HG03139 (cell line): ENCODE measurements around the gene TMEM106C.

Experiments used
- ATAC-seq: cut with Tn5 transposase; IDR thresholded peaks from one replicate; pipeline ENCODE4 v1.9.1; 2021; ENCODE audit not compliant: unreplicated experiment

Gene TMEM106C

GRCh38 chr12:48013287-48013686 lies 49.9 kb downstream of the TMEM106C start:
- ATAC-seq: no peak

- no peak for ATAC-seq
Observed at GRCh38 chr12:48015129-48015528, 51.7 kb downstream of the TMEM106C start.

GRCh38 chr12:48015954-48016353 lies 52.6 kb downstream of the TMEM106C start:
- ATAC-seq: no peak

- ATAC-seq: no peak
Observed at GRCh38 chr12:48016373-48017020, 53.1 kb downstream of the TMEM106C start.

GRCh38 chr12:48017496-48017895 lies 54.1 kb downstream of the TMEM106C start:
- ATAC-seq: no peak

- ATAC-seq: no peak
Observed at GRCh38 chr12:48017921-48018617, 54.7 kb downstream of the TMEM106C start.
